ENCODE data around the gene DGCR6L.
"Not testable (repeated sequence)": the region's sequence is repeated elsewhere in the genome, so short reads cannot be mapped to it uniquely, and the experiment has no call there.

DGCR6L gene

DNA sequence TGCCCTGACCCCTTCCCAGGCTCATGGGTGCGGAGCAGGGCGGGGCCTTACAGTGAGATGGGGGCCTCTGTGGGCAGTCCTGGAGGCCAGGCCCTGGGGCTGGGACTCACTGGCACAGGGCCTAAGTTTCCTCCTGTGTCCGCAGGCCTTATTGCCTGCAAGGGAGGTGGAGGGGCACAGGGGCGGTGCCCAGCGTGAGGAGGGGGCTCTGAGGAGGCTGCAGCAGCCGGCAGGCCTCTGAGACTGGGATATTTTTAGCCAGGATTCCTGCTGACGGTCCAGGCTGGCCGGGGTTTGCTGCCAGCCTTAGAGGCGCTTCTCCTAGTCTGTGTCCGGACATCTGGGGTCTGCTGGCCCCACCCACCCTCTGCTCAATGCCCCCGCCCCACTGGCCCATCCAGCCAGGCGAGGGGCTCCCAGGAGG lies 46.1 kb downstream of the DGCR6L start:
- DNase-seq = no peak

DNA sequence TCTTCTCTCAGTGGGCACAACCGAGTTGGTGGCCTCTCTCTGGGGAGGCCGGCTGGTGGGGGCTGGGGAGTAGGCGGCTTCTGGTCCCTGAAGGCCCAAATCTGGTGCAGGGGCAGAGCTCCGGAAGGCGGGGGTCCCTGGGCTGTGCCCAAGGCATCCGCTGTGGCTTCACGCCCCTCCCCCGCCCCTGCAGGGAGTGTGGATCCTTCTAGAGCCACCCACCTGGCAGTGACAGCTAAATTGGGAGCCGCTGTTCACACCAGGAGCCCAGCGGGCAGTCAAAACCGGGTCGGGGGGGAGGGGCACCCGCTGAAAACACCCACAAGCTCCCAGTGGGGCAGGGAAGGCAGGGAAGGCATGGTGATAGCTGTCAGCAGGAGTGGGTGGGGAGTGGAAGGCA lies 47.2 kb downstream of the DGCR6L start:
- no peak for DNase-seq

DNA sequence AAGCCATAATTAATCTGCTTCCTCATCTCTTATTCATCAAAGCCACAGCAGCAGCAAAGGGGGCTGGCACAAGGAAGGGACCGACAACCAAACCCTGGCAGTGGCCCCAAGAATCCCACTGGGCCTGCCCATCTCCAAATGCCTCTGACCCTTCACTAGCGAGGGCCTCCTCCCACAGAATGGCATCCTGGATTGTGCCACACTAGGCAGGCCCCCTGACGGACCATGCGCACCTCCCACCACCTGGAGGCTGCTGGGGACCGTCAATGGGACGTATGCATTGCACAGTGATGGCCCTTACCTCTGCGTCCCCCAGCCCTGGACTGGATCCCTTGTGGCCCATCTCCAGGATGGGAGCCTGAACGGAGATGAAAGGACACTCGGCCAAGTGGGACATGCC lies 47.7 kb downstream of the DGCR6L start:
- no peak for DNase-seq

DNA sequence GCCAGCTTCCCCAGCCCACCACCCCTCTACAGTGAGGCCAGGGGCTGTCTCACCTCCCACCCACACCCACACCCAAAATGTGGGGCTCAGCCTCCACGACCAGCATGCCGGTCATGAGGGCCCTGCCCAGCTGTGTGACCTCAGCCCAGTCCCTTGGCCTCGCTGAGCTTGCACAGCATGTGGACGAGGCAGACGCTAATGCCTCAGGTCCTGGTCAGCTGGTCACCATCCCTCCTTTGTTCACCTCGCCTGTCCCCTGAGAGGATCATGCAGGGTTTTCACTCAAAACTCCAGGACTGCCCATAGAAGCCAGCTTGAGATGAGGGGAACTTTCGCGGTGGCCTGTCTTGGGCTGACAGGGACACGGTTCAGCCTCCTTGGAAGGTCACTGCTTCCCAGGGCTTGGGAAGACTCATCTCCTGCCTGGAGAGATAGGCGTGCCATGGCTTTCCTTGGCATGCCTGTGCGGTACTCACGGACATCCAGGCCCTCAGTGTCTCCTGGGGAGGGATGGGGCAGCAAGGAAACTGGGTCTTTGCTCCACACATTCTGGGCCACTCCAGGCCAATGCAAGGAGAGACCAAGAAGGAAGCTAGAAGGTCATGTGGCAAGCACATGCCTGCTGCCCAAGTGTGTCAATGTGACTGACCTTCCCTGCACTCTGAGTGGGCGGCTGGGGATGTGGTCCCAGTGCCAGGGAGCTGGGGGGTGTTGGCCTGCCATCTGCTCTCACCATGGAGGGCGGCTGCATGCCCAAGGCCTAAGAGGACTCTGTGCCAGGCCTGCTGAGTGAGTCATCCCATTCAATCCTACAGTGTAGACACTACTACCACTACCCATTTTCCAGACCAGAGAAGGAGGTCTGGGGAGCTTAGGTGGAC lies 48.5 kb downstream of the DGCR6L start:
- DNase-seq = no peak

DNA sequence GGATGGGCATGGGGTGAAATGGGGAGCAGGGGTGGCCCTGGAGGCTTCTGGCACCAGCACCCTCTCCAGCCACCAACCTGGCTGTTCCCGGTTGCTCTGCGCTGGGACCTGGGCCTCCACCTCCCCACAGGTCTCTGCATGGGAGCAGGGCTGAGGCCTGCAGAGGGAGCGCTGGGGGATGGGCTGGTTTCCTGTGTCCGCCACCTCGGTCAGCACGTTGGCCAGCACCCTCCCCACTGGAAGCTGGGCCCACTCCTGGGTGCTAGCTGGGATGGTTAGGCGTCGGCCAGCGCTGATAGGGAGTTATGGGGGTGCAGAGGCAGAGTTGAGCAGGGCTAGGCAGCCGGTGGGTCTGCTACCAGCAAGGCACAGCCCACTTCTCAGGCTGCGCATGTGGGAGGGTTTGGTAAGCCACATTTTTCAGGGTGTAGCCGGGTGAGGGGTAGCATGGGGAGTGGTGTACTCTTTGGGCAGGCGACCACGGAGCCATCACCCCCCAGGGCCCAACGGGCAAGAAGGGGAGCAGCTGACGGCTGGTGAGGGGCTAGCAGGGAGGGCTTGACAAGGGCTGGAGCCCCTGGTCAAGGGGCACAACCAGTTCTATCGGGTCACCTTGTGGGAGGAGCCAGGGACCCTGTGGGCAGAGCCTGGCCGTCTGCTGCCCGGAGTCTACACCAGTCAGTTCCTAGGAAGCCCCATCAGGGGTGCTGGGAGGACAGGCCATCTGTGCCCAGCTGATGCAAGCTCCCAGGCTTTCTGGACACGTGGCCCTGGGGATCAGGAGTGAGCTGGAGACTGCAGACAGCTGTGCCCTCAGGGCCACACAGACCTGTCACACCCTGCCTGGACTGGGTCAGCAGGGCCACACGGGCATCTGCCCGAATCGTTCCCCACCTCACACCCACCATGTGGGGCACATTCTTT lies 49.4 kb downstream of the DGCR6L start:
- DNase-seq = not testable (repeated sequence)

DNA sequence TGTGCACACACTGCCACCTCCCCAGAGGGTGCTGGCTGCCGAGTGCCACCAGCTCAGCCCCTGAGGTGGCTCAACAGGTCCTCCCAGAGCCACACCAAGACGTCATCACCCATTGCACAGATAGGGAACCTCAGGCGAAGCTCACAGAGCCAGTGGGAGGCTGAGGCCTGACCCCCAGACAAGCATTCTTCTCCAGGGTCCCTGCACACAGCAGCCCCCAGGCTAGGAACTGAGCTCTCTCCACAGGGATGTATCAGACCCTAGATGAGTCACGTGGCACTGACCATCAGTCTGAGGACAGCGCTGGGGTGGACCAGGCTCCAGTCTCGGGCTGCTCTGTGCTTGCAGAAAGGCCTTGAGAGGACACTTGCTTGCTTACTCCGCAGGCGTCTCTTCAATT lies 50.2 kb downstream of the DGCR6L start:
- not testable (repeated sequence) for DNase-seq

DNA sequence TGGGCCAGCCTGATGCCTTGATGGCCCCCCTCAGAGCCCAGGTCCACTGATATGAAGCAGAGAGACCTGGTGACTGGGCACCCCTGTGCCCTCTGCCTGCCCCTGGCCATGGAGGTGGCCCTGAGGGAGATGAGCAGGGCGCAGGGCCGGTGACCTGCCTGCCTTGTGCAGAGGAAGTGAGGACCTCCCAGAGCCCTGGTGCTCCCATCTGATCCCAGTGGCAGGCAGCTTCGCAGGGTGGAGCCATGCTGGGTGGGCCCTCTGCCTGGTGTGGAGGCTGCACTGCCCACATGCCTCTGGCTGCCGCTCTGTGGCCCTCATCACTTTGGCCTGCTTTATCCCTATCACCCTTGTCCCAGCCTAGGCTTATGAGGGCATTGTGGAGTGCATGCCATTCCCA lies 50.7 kb downstream of the DGCR6L start:
- DNase-seq = not testable (repeated sequence)

DNA sequence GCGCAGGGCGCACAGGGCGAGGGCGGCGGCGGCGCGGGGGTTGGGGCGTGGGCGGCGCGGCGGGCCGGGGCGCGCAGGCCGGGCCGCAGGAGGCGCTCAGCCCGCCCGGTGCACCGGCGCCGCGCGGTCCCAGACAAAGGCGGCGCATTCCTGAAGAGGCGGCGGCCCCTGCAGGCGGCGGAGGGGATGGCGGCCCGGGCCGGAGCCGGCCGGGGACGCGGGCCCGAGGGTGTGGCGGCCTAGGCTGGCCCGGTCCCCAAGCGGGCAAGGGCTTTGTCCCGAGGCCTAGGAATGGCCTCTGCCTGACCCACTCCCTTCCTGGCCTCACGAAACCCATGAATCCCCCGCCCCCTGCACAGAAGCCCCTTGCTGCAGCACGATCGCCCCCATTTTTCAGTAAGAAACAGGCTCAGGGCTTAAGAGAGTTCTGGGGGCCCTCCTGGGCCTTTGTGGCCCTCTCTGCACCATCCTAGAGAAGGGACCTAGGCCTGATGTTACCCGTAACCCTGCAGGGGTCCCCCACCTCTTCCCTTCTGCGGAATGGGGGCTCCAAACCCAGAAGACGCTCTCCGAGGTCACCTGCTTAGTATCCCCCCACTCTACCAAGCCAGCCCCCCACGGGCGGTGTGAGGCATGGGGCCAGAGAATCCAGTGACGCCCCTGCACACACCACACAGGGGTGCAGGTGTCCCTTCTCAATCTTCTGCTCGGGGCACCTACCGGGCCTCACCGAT lies 51.4 kb downstream of the DGCR6L start, which contains the start of gene RTN4R:
Gene RTN4R, minus strand, starts transcription at position 40 of the 734 bp plus-strand sequence. CDS start 226 bp downstream, outside the sequence.
- no peak for DNase-seq

DNA sequence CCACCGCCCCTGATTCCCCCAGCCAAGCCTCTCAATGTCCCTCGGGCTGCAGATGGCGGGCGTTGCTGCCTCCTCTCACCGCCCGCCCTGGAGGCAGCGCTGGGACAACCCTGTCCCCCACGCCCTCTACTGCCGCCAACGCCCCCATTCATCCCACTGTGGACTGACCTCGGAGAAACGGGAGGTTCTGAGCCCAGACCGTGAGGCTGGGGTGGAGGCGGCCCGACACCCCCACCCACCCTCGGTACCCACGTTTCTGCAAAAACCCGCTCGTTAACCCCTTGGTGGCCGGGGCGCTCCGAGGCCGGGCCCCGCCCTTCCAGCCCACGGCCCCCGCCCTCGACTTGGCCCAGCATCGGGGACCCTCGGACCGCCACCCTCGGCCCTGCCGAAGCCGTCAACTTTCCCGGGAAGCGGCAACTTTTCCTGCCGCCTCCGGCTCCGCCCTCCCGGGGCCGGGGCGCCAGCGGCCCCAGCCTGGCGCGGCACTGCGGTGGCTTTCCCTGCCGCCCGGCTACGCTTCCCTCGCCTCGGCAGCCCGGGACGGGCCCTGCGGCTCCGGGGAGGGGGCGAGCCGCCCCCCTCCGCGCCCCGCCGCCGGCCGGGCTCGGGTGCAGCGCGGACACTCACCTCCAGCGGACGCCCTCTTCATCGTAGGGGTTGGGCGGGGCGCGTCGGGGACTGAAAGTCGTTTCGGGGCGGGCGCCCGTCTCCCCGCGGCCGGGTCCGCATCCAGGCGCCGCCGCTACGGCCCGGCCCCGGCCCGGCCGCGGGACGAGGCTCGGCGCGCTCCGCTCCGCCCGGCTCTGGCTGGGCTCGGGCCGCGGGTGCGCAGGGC lies 52.2 kb downstream of the DGCR6L start:
- no peak for DNase-seq

DNA sequence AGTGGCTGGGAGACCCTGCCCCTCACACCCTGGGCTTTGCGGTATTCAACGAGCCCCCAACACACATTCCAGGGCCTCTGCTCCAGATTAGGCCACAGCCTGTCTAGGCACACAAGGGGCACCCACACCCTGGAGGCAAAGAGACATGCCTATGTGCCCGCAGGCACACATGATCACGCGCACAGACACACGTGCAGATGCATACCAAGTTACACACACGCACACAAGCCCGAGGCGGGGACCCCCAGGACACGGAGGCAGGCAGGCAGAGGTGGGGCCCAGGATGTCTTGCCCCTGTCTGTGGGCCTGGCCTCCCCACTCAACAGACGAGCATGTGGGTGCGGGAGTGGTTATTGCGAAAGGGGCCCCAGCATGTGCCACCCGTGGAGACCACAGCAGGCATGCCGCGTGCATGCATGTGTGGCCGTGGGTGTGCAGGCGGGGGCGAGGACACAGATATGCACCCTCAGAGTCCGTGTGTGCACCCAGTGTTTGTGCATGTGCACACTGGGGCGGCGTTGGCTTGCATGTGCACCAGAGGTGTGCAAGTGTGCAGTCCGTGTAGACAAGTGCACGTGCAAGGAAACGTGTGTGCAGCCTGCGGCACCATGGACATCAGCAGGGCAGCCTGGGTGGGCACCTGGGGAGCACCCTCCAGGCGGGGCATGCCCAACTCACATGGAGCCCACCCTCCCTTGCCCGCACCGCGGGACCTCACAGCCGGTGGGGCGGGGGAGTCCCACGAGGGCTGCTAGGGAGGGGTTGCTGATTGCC lies 53.0 kb downstream of the DGCR6L start:
- not testable (repeated sequence) for DNase-seq

DNA sequence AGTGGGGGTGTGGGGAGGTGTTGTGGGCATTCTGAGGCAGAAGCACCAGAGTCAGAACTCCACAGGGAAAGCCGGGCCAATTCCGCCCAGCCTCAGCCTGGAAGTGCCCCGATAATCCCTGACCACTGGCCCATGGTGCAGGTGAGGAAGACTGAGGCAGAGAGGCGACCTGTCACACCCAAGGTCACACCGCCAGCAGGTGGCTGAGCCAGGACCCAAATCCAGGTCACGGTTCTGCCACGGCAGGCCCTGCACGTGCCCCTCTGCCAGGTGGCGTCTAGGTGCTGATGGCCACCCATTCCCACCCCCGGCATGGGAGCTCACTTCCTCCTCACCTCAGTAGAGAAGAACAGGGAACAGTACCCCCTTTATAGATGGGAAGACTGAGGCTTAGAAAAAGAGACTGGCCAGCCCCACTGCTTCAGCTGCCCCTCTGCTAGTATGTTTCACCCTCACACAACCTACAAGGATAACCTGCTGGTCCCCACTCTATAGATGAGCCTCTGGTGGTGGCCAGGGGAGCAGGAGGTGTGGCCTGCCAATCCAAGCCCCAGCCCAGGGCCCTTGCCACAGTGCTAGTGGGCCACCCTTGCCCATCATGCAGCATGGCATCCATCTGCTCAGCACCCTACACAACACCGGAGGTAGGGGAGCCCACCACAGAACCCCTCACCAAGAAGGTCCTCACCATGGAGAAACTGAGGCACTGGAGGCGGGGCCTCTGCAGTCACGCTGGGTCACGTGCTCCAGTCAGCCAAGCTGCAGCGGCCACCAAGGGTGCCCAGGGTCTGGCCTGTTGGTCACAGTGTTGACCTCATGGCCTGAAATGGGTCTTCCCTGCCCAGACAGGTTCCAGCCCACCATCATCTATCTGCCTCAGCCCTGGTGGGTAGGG lies 53.8 kb downstream of the DGCR6L start:
- DNase-seq = not testable (repeated sequence)

DNA sequence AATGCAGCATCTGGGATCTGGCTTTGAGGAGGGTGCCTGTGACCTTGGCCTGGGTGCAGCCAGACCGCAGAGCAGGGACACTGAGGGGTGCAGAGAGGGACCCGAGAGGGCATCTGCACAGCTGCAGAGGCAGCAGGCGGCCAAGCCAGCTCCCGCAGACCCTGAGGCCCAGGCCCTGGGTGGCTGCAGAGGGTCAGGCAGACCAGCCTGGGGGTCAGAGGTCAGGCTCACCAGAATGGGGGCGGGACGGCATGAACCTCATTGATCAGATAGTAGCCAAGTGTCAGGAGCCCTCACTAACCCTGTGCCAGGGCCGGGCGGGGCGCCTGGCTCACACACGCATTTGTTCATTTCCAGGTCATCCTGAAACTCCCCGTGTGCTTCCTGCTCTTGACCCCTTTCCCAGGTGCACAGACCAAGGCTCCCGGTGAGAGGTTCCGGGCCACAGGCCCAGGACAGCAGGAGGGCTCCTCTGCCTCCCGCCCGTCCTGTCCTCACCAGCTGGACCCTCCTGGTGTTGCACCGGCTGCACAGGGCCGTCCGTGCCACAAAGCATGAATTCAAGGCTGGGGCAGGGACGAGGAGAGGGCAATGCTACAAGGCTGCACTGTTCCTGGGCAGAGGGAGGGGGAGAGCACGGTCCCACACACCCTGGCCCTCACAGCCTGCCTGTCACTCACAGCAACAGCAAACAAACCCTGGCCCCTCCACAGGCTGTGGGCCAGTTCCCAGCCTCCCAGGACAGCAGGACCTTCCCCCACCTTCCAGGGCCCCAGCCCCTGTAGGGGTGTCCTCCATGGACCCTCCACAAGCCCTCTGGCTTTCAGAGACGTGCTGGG lies 55.0 kb downstream of the DGCR6L start:
- DNase-seq = no peak

Measured in NCI-H1417 treated with DMSO at 0.1 percent for 48 hours (cell line).